ENCODE measurements around the gene PNMT.

PNMT gene

GRCh38 chr17:39653662-39654331 is 14.5 kb upstream of the PNMT start:
- no peak for DNase-seq

- DNase-seq = no peak
Observed at GRCh38 chr17:39655105-39655504, 13.1 kb upstream of the PNMT start.

GRCh38 chr17:39658346-39658745 is 9.9 kb upstream of the PNMT start:
- DNase-seq = no peak

GRCh38 chr17:39658760-39659159 is 9.5 kb upstream of the PNMT start:
- no peak for DNase-seq

- DNase-seq = no peak
Observed at GRCh38 chr17:39659279-39660010, 8.8 kb upstream of the PNMT start.

GRCh38 chr17:39660011-39660360 is 8.3 kb upstream of the PNMT start:
- DNase-seq = no peak

- no peak for DNase-seq
Observed at GRCh38 chr17:39660397-39661385, 7.6 kb upstream of the PNMT start.

- DNase-seq = no peak
Observed at GRCh38 chr17:39661744-39662541, 6.3 kb upstream of the PNMT start.

GRCh38 chr17:39662551-39663339 is 5.5 kb upstream of the PNMT start:
- DNase-seq = no peak

- DNase-seq = no peak
Observed at GRCh38 chr17:39663340-39663687, 4.9 kb upstream of the PNMT start.

- no peak for DNase-seq
Observed at GRCh38 chr17:39663688-39664580, 4.3 kb upstream of the PNMT start.

GRCh38 chr17:39664581-39665561 is 3.4 kb upstream of the PNMT start, which contains the start of gene TCAP:
TCAP (plus strand) TSS chr17:39665349; CDS start chr17:39665360, 11 bp downstream.
- DNase-seq = no peak

- no peak for DNase-seq
Observed at GRCh38 chr17:39665642-39666224, 2.5 kb upstream of the PNMT start.

- DNase-seq = no peak
Observed at GRCh38 chr17:39666231-39666600, 2.0 kb upstream of the PNMT start.

- no peak for DNase-seq
Observed at GRCh38 chr17:39666601-39667261, 1.5 kb upstream of the PNMT start.

- DNase-seq = no peak
Observed at GRCh38 chr17:39667262-39667944, 850 bp upstream of the PNMT start.

GRCh38 chr17:39669897-39670735 is 1.9 kb downstream of the PNMT start:
- DNase-seq = no peak

Data from NCI-H187 treated with DMSO at 0.1 percent for 48 hours (cell line).